ENCODE data around the gene ADD2.
"Not testable (repeated sequence)": the region's sequence is repeated elsewhere in the genome, so short reads cannot be mapped to it uniquely, and the experiment has no call there.

ADD2 gene

GRCh38 chr2:70633508-70633907 lies 134.5 kb downstream of the ADD2 start:
- no peak for TF ChIP-seq CTCF (IDR thresholded peaks at IDR 0.05; ENCODE audit: low read depth, low read length)
- no peak for DNase-seq (ENCODE audit: extremely low read depth, low read depth)

- TF ChIP-seq CTCF (IDR thresholded peaks at IDR 0.05; ENCODE audit: low read depth, low read length): no peak
- DNase-seq (ENCODE audit: extremely low read depth, low read depth): no peak
Observed at GRCh38 chr2:70632966-70633365, 135.0 kb downstream of the ADD2 start.

- TF ChIP-seq CTCF (IDR thresholded peaks at IDR 0.05; ENCODE audit: low read depth, low read length): no peak
- DNase-seq (ENCODE audit: extremely low read depth, low read depth): no peak
Observed at GRCh38 chr2:70632388-70632787, 135.6 kb downstream of the ADD2 start.

- TF ChIP-seq CTCF (IDR thresholded peaks at IDR 0.05; ENCODE audit: low read depth, low read length): no peak
- DNase-seq (ENCODE audit: extremely low read depth, low read depth): no peak
Observed at GRCh38 chr2:70630761-70631160, 137.2 kb downstream of the ADD2 start.

- no peak for DNase-seq (ENCODE audit: extremely low read depth, low read depth)
- no peak for TF ChIP-seq CTCF (IDR thresholded peaks at IDR 0.05; ENCODE audit: low read depth, low read length)
Observed at GRCh38 chr2:70627211-70627898, 140.6 kb downstream of the ADD2 start.

GRCh38 chr2:70626254-70626990 lies 141.6 kb downstream of the ADD2 start:
- TF ChIP-seq CTCF (IDR thresholded peaks at IDR 0.05; ENCODE audit: low read depth, low read length): no peak
- DNase-seq (ENCODE audit: extremely low read depth, low read depth): no peak

GRCh38 chr2:70621536-70621935 lies 146.5 kb downstream of the ADD2 start:
- DNase-seq (ENCODE audit: extremely low read depth, low read depth): not testable (repeated sequence)
